ENCODE results near the gene DEAF1.

DEAF1 gene

GRCh38 chr11:643849-644738, 50.9 kb downstream of the DEAF1 start:
- no peak overlapping the region for H3K4me2 ChIP-seq (ENCODE audit: low read depth, low read length, poor library complexity, severe bottlenecking)
- TF ChIP-seq EZH2phosphoT487 (IDR thresholded peaks at IDR 0.05; ENCODE audit: borderline replicate concordance) = no peak
- no peak for TF ChIP-seq CTCF (conservative IDR thresholded peaks at IDR 0.05; ENCODE audit: low read length)
- no peaks in the 10 kb centered on the region for H3K4me1 ChIP-seq (ENCODE audit: insufficient read depth, low read length, poor library complexity, severe bottlenecking)
- H3K9me2 ChIP-seq (replicated peaks; ENCODE audit: low read depth, low read length) = no peaks in the 10 kb centered on the region
- H4K20me1 ChIP-seq (ENCODE audit: insufficient read depth, low read length, poor library complexity, severe bottlenecking) = no peaks in the 10 kb centered on the region
- H3F3A ChIP-seq (ENCODE audit: low read depth) = no peaks in the 10 kb centered on the region
- H3K9me3 ChIP-seq (ENCODE audit: insufficient read depth, low read depth, low read length) = no peaks in the 10 kb centered on the region
- no peak overlapping the region for H3K4me3 ChIP-seq (ENCODE audit: low read length, poor library complexity, severe bottlenecking)
- H2AFZ ChIP-seq (ENCODE audit: low read length) = no peak overlapping the region
- H3K79me2 ChIP-seq (ENCODE audit: insufficient read depth, low read length) = no peaks in the 10 kb centered on the region
- peaks cover 6% of the 10 kb centered on the region; the same call in 1 of the 2 replicates for H3K36me3 ChIP-seq (ENCODE audit: insufficient read depth, low read length)
- H3K27me3 ChIP-seq (ENCODE audit: insufficient read depth, low read length, poor library complexity, severe bottlenecking) = no peaks in the 10 kb centered on the region
- H3K9ac ChIP-seq (ENCODE audit: low read depth, low read length, poor library complexity, severe bottlenecking) = no peak overlapping the region

DNA sequence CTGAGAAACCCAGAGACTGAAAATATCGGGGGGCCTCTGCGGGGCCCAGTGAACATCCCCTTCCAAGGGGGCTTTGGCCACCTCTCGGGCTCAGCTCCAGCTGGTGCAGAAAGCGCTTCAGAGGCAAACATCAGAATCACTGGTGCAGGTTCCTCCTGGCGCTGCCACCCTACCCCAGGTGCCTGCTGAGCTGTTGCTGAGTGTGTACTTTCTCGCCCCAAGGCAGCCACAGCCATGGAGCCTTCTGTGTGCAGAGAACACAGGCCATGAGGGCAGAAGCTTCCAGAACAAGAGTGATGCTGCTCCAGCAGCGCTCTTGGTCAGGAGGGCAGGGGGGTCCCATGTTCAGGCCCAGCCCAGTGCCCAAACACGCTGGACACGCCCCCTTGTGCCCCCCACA, 51.7 kb downstream of the DEAF1 start:
- Histone ChIP-seq H2AFZ (ENCODE audit: low read length) (no peak overlapping the region), H3K9me3 (ENCODE audit: insufficient read depth, low read depth, low read length) (no peaks in the 10 kb centered on the region), H3K4me2 (ENCODE audit: low read depth, low read length, poor library complexity, severe bottlenecking) (no peak overlapping the region), H3K27me3 (ENCODE audit: insufficient read depth, low read length, poor library complexity, severe bottlenecking) (no peaks in the 10 kb centered on the region), H3K9me2 (replicated peaks; ENCODE audit: low read depth, low read length) (no peaks in the 10 kb centered on the region), H4K20me1 (ENCODE audit: insufficient read depth, low read length, poor library complexity, severe bottlenecking) (no peaks in the 10 kb centered on the region), H3K9ac (ENCODE audit: low read depth, low read length, poor library complexity, severe bottlenecking) (no peak overlapping the region), H3K4me3 (ENCODE audit: low read length, poor library complexity, severe bottlenecking) (no peak overlapping the region), H3F3A (ENCODE audit: low read depth) (no peaks in the 10 kb centered on the region), H3K36me3 (ENCODE audit: insufficient read depth, low read length) (peaks cover 6% of the 10 kb centered on the region; the same call in 1 of the 2 replicates), H3K4me1 (ENCODE audit: insufficient read depth, low read length, poor library complexity, severe bottlenecking) (no peaks in the 10 kb centered on the region), H3K79me2 (ENCODE audit: insufficient read depth, low read length) (no peaks in the 10 kb centered on the region)
- TF ChIP-seq EZH2phosphoT487 (IDR thresholded peaks at IDR 0.05; ENCODE audit: borderline replicate concordance) (no peak), CTCF (conservative IDR thresholded peaks at IDR 0.05; ENCODE audit: low read length) (no peak)

DNA sequence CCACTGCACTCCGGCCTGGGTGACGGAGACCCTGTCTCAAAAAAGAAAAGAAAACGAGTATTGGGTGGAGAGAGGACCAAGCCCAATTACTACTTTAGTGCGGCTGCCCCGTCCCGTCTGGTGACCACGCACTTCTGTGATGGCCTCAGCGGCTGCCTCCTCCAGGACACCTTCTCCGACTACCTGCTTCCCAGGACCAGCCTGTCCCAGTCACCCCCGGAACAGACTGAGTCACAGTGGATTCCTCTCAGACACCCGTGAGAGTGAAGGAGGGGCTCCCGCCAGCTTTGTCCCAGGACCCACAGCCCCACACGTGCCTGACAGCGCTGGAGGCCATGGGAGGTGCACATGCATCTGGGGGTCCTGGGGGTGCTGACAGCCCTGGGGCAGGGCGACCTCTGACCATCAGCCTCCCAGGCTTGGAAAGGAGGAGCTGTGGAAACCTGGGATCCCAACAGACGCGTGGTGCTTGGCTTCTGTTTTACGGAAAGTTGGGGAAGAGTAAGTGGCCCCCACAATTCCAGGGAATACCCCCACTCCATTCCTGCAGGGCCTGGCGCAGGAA, 53.1 kb downstream of the DEAF1 start:
- peaks cover 6% of the 10 kb centered on the region; the same call in 1 of the 2 replicates for H3K36me3 ChIP-seq (ENCODE audit: insufficient read depth, low read length)
- no peaks in the 10 kb centered on the region for H4K20me1 ChIP-seq (ENCODE audit: insufficient read depth, low read length, poor library complexity, severe bottlenecking)

More for the DNA sequence above, 53.1 kb downstream of the DEAF1 start:
- no peak overlapping the region for H3K9ac ChIP-seq (ENCODE audit: low read depth, low read length, poor library complexity, severe bottlenecking)
- no peak overlapping the region for H2AFZ ChIP-seq (ENCODE audit: low read length)
- H3K9me3 ChIP-seq (ENCODE audit: insufficient read depth, low read depth, low read length) = no peaks in the 10 kb centered on the region
- H3K9me2 ChIP-seq (replicated peaks; ENCODE audit: low read depth, low read length) = no peaks in the 10 kb centered on the region
- H3K4me2 ChIP-seq (ENCODE audit: low read depth, low read length, poor library complexity, severe bottlenecking) = no peak overlapping the region
- no peaks in the 10 kb centered on the region for H3F3A ChIP-seq (ENCODE audit: low read depth)
- no peak overlapping the region for H3K4me3 ChIP-seq (ENCODE audit: low read length, poor library complexity, severe bottlenecking)
- H3K79me2 ChIP-seq (ENCODE audit: insufficient read depth, low read length) = no peaks in the 10 kb centered on the region
- H3K27me3 ChIP-seq (ENCODE audit: insufficient read depth, low read length, poor library complexity, severe bottlenecking) = no peaks in the 10 kb centered on the region
- H3K4me1 ChIP-seq (ENCODE audit: insufficient read depth, low read length, poor library complexity, severe bottlenecking) = no peaks in the 10 kb centered on the region
- TF ChIP-seq EZH2phosphoT487 (IDR thresholded peaks at IDR 0.05; ENCODE audit: borderline replicate concordance) (no peak), CTCF (conservative IDR thresholded peaks at IDR 0.05; ENCODE audit: low read length) (no peak)
